GM21737 (cell line): Measurements from ENCODE around the gene MAP3K5.
"Not testable (repeated sequence)": the region's sequence is repeated elsewhere in the genome, so short reads cannot be mapped to it uniquely, and the experiment has no call there.

Source experiments
- ATAC-seq: cut with Tn5 transposase; IDR thresholded peaks from one replicate; pipeline ENCODE4 v1.9.1; 2021; ENCODE audit warnings: mild to moderate bottlenecking, moderate library complexity; ENCODE audit not compliant: unreplicated experiment

Gene MAP3K5

GRCh38 chr6:136612666-136613389, 179.4 kb downstream of the MAP3K5 start:
- ATAC-seq, result no peak

GRCh38 chr6:136611746-136612145, 180.5 kb downstream of the MAP3K5 start:
- ATAC-seq, result no peak

GRCh38 chr6:136611133-136611532, 181.1 kb downstream of the MAP3K5 start:
- ATAC-seq, result no peak

GRCh38 chr6:136609873-136610706, 182.2 kb downstream of the MAP3K5 start:
- ATAC-seq, result no peak

GRCh38 chr6:136608991-136609390, 183.3 kb downstream of the MAP3K5 start:
- no peak for ATAC-seq

- ATAC-seq, result peak; percentile 69
These were observed 184.1 kb downstream of the MAP3K5 start for GRCh38 chr6:136607932-136608772.

- ATAC-seq, result no peak
These were observed 184.9 kb downstream of the MAP3K5 start for GRCh38 chr6:136607204-136607931.

- no peak for ATAC-seq
These were observed 187.3 kb downstream of the MAP3K5 start for GRCh38 chr6:136604928-136605510.

GRCh38 chr6:136604328-136604825, 187.9 kb downstream of the MAP3K5 start:
- ATAC-seq, result no peak

GRCh38 chr6:136600818-136601217, 191.5 kb downstream of the MAP3K5 start:
- no peak for ATAC-seq

- ATAC-seq, result no peak
These were observed 192.8 kb downstream of the MAP3K5 start for GRCh38 chr6:136599329-136600011.

- no peak for ATAC-seq
These were observed 194.2 kb downstream of the MAP3K5 start for GRCh38 chr6:136598048-136598447.

GRCh38 chr6:136594671-136595070, 197.6 kb downstream of the MAP3K5 start:
- ATAC-seq, result no peak

GRCh38 chr6:136593748-136594490, 198.4 kb downstream of the MAP3K5 start:
- ATAC-seq, result peak; percentile 93

- ATAC-seq, result no peak
These were observed 199.2 kb downstream of the MAP3K5 start for GRCh38 chr6:136592930-136593673.

- ATAC-seq, result no peak
These were observed 200.7 kb downstream of the MAP3K5 start for GRCh38 chr6:136591617-136592016.

- not testable (repeated sequence) for ATAC-seq
These were observed 201.4 kb downstream of the MAP3K5 start for GRCh38 chr6:136590846-136591245.

GRCh38 chr6:136587527-136587926, 204.8 kb downstream of the MAP3K5 start:
- ATAC-seq, result no peak
